Astrocyte (in vitro differentiated cells and primary cell): ENCODE measurements around the gene TNRC6C.

ENCODE experiments used
- EZH2 ChIP-seq: IDR thresholded peaks from 2 replicates; pipeline ENCODE4 v1.6.1; 2012; ENCODE audit warnings: mild to moderate bottlenecking, low read length, inconsistent platforms; ENCODE audit not compliant: insufficient read depth
- TF ChIP-seq, protein P1 (sequence below): IDR thresholded peaks from 2 replicates; pipeline ENCODE4 v1.5.1; 2011; ENCODE audit warnings: low read depth, mild to moderate bottlenecking, inconsistent platforms, low read length, moderate library complexity; ENCODE audit not compliant: insufficient read depth

DNA sequence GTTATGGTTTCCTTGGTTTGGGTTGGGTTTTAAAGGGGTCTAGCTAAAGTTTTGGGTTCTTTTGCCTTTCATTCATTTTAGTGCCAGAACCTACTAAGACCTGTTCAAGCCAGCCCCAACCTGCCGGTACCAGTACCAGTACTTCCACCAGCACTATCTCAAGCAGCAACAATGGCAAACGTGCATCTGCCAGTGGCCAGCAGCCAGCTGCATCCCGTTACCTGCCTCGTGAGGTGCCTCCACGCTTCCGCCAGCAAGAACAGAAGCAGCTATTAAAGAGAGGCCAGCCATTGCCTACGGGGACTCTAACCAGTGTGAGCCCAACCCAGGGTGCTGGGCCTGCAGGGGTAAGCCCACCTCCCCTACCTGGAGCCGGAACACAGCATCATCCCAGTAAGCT, 72.9 kb downstream of the TNRC6C start:
- TF ChIP-seq, protein P1, sequence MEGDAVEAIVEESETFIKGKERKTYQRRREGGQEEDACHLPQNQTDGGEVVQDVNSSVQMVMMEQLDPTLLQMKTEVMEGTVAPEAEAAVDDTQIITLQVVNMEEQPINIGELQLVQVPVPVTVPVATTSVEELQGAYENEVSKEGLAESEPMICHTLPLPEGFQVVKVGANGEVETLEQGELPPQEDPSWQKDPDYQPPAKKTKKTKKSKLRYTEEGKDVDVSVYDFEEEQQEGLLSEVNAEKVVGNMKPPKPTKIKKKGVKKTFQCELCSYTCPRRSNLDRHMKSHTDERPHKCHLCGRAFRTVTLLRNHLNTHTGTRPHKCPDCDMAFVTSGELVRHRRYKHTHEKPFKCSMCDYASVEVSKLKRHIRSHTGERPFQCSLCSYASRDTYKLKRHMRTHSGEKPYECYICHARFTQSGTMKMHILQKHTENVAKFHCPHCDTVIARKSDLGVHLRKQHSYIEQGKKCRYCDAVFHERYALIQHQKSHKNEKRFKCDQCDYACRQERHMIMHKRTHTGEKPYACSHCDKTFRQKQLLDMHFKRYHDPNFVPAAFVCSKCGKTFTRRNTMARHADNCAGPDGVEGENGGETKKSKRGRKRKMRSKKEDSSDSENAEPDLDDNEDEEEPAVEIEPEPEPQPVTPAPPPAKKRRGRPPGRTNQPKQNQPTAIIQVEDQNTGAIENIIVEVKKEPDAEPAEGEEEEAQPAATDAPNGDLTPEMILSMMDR = no peak
- TF ChIP-seq EZH2 = no peak
